T-helper 9 cell (primary cell): ENCODE results near the gene TPSD1.
"Not testable (repeated sequence)": the region's sequence is repeated elsewhere in the genome, so short reads cannot be mapped to it uniquely, and the experiment has no call there.

Experiments
- DNase-seq: peaks from one replicate; pipeline ENCODE4 v3.0.0-alpha.2; 2020

The TPSD1 gene

DNA sequence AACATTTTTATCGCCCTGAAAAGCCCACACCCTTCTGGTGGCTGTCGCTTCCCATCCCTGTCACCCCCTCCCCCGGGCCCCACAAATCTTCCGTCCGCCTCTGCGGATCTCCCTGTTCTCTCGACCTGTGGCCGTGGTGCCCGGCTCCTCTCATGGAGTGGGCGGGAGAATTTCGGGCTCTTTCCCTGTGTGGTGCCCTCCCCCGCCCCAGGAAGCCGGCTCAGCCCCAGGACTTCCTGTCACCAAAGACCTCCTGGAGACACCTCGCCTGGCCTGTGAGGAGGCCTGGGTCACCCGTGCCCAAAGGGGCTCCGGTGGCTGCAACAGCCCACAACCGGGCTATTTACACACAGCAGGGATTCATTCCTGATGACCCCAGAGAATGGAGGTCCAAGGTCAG, 27.4 kb downstream of the TPSD1 start:
- DNase-seq: no peak

DNA sequence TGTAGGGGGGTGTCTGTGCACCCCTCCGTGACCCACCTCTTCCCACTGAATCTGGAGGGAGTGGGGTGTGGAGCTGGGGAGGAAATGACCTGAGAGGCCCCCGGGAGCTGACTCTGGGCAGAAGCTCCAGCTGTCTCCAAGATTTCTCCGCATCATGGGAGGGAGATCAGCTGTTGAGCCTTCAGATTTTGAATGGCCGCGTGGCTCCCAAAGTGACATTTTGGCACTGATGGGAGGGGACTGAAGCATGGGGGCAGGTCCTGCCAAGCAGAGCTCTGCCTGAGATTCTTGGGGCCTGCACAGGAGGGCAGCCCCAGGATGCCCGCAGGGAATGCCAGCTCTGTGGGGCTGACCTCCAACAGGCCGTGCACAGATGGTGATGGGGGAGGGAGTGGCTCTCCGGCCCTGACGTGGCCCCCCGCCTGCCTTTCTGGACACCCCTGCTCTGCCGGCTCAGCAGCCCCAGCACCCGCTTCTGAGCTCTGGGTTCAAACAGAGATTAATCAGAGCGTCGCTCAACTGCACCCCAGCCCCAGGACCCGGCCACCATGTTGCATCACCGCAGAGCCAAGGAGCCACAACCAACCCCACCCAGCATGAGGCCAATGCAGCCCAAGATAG, 28.2 kb downstream of the TPSD1 start:
- DNase-seq: no peak

DNA sequence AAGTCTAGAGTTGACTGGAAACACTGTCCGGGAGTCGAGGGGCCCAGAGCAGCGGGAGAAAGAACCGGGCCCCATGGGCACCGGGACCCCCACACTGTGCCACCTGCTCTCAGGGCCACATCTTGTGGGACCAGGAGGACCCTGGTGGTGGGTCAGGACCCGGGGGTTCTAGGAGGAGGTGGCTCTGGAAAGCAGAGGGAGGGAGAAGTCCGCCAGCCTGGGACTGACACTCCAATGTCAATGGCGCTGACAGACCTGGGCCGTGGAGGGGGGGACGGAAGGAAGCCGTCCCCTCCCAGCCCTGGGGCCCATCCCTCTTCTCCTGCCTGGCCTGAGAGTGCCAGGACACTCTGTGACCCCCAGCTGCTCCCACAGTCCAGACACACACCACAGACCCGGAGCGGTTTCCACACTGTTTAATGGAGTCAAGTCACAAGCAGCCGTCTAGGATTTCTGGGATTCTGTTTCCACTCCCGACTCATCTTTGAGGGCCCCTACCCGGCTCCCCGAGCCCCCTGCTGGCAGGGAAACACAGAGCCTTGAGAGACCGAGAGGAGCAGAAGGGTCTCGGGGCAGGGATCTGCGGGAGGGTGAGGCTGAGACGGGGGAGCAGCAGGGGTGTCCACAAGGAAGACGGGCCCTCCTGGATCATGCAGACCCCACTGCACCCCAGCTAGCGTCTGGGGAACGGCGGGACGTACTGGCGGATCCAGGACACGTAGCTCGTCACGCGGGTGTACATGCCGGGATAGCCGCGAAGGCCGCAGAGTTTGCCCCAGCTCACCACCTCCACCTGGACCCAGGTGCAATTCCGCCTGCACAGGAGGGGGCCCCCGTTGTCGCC, 30.0 kb downstream of the TPSD1 start:
- DNase-seq: no peak

DNA sequence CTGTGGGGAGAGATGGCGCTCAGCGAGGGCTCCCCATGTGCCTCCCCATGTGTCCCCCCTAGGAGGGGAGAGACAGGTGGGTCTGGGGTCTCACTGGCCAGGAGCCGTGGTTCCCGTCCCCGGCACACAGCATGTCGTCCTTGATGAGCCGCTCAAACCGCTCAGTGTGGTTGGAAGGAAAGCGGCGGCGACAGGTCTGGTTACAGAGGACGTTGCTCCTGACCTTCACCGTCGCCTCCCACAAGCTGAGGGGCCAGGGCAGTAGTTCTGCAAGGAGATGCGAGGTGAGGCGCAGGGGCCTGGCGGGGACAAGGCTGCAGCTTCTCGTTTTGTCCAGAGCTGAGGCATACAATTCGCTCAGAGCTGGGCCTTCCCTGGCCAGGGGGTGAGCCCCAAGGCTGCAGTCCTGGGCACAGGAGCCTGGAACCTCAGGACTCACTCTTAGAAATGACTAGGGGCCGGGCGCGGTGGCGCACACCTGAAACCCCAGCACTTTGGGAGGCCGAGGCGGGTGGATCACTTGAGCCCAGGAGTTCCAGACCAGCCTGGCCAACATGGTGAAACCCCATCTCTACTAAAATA, 30.7 kb downstream of the TPSD1 start:
- DNase-seq: no peak

DNA sequence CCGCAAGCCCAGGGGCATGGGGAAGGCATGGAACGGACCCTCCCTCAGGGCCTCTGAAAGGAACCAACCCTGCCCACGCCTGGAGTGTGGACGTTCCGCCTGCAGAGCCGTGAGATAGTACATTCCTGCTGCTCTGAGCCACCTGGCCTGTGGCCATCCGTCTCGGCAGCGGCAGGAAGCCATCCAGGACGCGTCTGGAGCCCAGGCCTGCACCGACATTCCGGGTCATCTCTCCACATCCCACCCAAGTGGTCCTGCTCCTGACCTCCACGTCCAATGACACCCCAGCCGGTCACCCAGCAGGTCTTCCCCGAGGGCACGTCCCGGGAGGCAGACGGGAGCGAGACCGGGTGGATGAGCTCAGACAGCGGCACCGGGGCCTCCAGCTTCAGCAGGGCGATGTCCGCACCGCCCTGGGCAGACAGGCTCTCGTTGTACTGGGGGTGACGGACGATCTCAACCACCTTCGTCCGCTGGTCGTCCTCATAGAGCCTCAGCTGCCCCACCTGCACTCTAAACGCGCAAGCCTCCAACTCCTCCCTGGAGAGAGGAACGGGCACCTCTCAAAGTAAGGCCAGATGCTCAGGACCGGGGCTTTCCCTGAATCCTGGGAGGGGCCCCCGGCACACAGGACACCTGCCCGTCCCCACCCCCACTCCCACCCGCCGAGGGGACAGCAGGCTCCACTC, 32.3 kb downstream of the TPSD1 start:
- DNase-seq: no peak

DNA sequence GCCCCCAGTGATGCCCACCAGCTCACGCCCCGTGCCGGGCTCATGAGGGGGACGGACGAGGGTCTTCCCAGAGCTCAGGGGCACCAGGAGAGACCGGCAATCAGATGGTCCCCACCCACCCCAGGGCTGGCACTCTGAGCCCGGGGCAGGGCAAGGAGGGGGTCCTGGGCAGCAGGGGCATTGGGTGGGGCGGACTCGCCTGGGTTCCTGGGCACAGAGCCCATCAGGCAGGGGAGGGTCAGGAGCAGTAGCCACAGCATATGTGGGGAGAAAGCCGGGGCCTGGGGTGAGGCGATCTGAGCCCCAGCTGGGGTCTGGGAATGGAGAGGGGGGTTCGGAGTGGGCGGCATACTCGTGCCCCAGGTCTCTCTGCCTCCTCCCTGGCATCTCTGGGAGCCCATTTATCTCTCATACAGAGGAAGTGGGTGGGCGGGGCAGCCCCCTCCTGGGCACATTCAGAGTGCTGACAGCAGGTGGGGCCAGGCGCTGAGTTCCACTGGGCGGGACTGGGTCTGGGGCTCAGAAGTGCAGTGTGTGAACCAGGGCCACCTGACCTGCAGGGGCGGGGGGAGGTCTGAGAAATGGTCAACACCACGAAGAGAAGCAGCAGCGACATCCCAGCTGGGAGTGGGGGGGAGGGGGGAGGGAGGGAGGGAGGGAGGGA, 33.1 kb downstream of the TPSD1 start:
- no peak for DNase-seq

DNA sequence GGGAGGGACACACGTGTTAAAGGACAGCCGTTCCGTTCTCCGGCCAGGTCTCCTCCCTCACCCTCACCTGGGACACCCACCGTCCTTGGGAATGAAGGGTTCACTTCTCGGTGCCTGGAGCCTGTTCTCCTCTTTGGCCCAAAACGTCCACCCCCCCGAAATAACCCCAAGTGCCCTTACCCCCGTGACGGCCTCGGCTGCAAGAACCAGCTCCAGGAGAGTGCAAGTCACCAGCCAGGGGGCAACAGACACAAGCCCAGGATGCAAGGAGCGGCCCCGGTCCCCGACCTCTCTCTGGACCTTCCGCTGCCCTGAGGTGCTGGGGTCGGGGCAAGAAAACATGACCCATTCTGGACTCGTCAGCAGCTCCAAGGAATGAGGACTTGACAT, 33.6 kb downstream of the TPSD1 start:
- no peak for DNase-seq

DNA sequence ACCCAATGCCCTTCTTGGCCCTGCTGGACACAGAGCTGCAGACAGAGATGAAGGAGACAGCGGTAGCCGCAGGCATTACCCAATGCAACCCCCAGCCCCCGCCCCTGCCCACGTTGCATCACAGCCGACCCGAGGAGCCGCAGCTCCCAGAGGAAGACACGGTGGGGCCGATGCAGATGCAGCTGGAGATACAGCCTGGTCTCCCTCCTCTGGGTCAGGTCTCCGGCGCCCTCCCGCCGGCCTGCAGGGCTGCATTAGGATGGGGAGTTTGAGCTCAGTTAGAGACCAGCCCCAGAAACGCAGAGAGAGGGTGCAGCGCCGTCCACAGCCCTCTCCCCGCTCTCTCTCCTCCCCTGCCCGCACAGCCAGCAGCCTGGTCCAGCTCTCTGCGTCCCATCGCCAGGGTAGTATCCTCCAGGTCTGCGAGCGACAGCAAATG, 34.2 kb downstream of the TPSD1 start:
- no peak for DNase-seq

DNA sequence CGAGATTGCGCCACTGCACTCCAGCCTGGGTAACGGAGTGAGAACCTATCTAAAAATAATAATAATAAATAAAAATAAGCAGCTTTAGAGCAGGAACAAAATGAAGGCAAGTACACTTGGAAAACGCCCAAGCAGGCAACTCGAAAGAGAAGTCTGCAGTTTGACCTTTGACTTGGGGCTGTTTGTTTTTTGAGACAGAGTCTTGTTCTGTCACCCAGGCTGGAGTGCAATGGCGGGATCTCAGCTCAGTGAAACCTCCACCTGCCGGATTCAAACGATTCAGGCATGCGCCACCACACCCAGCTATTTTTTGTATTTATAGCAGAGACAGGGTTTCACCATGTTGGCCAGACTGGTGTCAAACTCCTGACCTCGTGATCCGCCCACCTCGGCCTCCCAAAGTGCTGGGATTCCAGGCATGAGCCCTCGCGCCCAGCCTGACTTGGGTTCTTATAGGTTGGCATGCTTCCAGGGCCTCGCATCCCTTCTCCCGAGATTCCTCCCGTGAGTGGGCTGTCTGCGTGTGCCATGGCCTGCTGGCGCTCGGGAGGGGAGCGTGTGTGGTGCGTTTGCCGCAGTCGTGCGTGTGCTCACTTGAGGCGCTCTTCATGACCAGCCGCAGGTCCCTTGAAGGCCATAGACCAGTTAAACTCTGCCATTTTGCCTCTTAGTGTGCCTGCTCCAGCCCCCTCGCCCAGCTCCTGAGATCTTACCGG, 35.1 kb downstream of the TPSD1 start:
- DNase-seq: no peak

DNA sequence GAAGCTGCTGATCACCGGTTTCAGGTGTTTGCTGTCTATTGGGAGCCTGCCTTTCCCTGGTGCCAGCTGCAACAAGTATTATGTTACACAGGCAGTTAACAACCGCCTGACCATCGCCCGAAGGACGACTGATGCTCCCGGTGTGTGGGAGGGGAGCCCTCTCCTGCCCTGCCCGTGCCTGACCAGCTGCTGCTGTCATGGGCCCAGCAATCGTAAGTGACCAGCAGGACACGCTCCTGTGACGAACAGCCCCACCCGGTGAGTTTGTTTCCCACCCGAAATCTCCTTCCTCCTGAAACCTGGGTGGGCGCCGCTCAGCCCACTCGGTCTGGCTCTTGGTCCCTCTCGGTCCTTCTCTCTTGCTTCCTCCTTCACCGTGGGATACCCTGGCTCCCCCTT, 35.7 kb downstream of the TPSD1 start:
- DNase-seq: no peak

DNA sequence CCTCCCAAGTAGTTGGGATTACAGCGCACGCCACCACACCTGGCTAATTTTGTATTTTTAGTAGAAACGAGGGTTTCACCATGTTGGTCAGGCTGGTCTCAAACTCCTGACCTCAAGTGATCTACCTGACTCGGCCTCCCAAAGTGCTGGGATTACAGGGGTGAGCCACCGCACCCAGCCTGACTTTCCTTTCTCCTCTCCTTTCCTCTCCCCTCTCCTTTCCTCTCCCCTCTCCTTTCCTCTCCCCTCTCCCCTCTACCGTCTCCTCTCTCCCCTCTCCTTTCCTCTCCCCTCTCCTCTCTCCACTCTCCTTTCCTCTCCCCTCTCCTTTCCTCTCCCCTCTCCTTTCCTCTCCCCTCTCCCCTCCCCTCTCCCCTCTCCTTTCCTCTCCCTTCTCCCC, 36.3 kb downstream of the TPSD1 start:
- DNase-seq: not testable (repeated sequence)

DNA sequence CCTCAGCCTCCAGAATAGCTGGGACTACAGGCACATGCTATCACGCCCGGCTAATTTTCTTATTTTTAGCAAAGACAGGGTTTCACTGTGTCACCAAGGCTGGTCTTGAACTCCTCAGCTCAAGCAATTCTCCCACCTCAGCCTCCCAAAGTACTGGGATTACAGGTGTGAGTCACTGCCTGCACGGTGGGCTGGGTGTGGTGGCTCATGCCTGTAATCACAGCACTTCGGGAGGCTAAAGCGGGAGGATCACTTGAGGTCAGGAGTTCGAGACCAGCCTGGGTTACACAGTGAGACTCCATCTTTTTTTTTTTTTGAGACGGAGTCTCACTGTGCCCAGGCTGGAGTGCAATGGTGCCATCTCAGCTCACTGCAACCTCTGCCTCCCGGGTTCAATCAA, 36.9 kb downstream of the TPSD1 start:
- DNase-seq: not testable (repeated sequence)

DNA sequence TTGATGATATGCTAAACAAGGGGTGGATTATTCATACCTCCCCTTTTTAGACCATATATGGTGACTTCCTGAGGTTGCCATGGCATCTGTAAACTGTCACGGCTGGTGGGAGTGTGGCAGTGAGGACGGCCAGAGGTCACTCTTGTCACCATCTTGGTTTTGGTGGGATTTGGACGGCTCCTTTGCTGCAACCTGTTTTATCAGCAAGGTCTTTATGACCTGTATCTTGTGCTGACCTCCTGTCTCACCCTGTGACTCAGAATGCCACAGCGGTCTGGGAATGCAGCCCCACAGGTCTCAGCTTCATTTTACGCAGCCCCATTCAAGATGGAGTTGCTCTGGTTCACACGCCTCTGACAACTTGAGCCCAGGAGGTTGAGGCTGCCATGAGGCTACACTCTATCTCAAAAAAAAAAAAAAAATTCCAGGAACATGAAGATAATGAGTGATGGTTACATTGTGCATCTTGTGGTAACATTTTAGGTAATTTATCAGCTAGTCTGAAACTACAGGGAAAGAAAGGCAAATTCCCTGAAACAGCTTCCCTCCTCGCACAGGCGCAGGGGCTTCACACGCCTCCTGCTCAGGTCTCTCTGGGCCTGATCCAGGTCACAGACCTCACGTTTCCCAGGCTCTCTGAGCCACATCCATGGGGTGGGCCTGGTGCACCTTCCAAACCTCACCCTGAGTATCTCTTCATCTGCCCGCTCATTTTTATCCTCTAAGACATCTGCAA, 38.2 kb downstream of the TPSD1 start:
- no peak for DNase-seq

DNA sequence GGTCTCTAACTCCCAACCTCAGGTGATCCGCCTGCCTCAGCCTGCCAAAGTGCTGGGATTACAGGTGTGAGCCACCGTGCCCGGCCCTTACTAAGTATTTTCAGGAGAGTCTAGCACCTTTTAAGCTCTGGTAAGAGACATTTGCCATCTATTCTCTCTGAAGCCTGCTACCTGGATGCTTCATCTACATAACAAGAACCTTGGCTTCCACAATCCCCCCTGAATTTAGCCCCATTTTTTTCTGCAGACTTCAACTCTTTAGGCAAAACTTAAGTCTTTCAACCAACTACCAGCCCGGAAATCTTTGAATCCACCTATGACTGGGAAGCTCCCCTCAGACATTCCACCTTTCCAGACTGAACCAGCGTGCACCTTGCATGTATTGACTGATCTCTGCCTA, 39.6 kb downstream of the TPSD1 start:
- DNase-seq: no peak

DNA sequence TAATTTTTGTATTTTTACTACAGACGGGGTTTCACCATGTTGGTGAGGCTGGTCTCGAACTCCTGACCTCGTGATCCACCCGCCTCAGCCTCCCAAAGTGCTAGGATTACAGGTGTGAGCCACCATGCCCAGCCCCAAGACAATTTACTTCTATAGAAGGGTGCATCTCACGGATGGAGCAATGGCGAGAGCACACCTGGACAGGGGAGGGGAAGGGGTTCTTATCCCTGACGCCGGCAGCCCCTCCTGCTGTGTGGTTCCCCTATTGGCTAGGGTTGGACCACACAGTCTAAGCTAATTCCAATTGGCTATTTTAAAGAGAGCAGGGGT, 40.8 kb downstream of the TPSD1 start:
- not testable (repeated sequence) for DNase-seq

DNA sequence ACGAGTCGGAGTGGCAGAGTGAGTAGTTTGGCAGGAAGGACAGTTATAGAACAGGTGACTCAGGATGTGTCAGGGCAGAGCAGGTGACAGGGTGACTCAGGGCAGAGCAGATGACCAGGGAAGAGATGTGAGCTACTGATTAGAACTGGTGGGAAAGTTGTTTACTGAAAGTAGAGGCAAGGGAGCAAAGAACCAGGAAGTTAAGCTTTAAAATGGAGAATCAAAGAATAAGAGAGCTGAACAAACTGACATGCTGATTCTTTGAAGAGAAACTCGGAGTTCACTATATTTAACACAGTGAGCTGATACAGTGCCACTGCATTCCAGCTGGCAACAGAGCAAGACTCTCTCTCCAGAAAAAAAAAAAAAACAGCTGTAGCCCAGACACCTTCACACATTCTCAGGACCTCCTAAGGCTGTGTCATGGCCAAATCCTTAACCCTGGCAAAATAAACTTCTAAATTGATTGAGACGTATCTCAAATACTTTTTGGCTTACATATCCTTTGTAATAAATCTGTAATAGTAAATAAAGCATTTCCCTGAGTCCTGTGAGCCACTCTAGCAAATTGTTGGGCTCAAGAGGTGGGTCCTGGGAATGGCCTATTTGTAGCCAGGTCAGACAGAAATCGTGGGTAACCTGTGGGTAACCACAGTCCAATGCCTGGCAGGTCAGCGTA, 41.3 kb downstream of the TPSD1 start:
- no peak for DNase-seq

DNA sequence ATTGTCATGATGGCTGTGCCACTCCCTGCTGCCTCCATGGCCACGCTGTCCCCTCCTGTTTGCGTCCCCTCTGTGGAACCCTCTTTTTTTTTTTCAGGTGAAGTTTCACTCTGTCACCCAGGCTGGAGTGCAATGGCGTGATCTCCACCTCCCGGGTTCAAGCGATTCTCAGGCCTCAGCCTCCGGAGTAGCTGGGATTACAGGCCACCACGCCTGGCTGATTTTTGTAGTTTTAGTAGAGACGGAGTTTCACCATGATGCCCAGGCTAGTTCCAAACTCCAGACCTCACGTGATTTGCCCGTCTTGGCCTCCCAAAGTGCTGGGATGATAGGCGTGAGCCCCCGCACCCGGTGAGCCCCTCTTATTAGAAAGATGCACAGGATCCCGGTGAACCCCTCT, 42.5 kb downstream of the TPSD1 start:
- DNase-seq: no peak

DNA sequence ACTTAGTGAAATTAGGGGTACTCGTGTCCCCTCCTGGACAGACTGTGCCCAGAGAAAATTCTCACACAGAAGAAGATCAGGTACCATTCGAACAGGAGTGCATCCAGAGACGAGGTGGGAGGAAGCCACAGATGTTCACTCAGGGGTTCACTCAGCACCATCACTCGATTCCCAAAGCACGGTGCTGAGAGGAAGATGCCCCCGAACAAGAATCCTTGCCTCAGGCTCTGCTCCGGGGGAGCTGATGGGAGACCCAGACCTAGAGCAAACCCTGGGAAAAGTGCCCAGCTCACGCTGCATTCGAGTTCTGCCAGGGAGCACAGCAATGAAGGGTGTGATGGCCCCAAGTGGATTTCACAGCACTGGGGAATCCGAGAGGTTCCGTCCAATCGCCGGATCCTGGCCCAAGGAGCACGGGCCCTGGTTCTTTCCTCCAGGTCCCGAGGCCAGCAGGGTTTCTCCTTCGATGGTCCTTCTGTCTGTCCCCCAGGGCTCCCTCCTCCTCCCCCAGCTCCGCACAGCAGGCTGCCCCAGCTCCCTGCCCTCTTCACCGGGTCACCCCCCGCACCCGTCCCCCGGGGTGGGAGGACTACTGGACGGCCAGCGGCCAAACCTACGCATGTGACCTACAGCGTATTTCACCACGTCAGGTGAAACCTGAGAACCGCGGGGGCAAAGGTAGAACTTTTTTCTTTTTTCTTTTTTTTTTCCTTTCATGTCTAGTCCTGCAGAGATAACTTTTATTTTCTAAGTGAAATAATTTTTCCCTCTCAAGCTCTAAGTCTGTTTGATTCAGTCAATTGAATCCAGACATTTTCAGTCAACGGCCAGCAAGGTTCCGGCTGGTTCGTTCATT, 43.4 kb downstream of the TPSD1 start:
- DNase-seq: no peak

DNA sequence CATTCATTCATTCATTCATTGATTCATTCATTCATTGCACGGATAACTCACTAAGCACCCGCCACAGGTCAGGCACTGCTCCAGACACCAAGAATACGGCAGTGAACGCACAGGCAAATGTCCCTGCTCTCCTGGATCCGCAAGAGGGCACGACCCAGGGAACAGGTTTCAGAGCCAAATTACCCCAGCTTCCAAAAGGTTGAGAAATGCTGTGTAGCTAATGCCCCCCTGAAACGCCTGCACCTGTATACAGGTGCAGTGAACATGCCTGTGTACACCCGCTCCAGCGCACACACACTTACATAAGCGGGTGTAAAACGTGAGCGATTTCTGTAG, 44.0 kb downstream of the TPSD1 start:
- no peak for DNase-seq
